ENCODE results near the gene CCDC14.
"Not testable (repeated sequence)": the region's sequence is repeated elsewhere in the genome, so short reads cannot be mapped to it uniquely, and the experiment has no call there.

CCDC14 gene

GRCh38 chr3:123997543-123997942 lies 36.5 kb upstream of the CCDC14 start:
- peaks cover 7% of the 10 kb centered on the region for H3K27me3 ChIP-seq (ENCODE audit: insufficient read depth, poor library complexity, severe bottlenecking)
- TF ChIP-seq SPI1 (IDR thresholded peaks at IDR 0.05; ENCODE audit: borderline replicate concordance, low read depth) = no peak
- TF ChIP-seq REST (IDR thresholded peaks at IDR 0.05; ENCODE audit: insufficient replicate concordance, low read depth) = no peak
- TF ChIP-seq CTCF (IDR thresholded peaks at IDR 0.05; ENCODE audit: insufficient read depth, low read length) = no peak
- no peak for TF ChIP-seq POLR2AphosphoS5 (IDR thresholded peaks at IDR 0.05; ENCODE audit: low read depth)
- no peak for TF ChIP-seq GABPA (IDR thresholded peaks at IDR 0.05; ENCODE audit: low read depth)
- H3K27ac ChIP-seq (replicated peaks) = no peak overlapping the region
- no peak for DNase-seq (ENCODE audit: low read depth in 1 of 2, low spot score in 1 of 2)
- H3K4me3 ChIP-seq (replicated peaks; ENCODE audit: insufficient read depth, low read length) = no peak overlapping the region

- peaks cover 13% of the 10 kb centered on the region for H3K27me3 ChIP-seq (ENCODE audit: insufficient read depth, poor library complexity, severe bottlenecking)
- no peak for DNase-seq (ENCODE audit: low read depth in 1 of 2, low spot score in 1 of 2)
- no peak for TF ChIP-seq CTCF (IDR thresholded peaks at IDR 0.05; ENCODE audit: insufficient read depth, low read length)
- no peak for TF ChIP-seq SPI1 (IDR thresholded peaks at IDR 0.05; ENCODE audit: borderline replicate concordance, low read depth)
- TF ChIP-seq GABPA (IDR thresholded peaks at IDR 0.05; ENCODE audit: low read depth) = no peak
- TF ChIP-seq REST (IDR thresholded peaks at IDR 0.05; ENCODE audit: insufficient replicate concordance, low read depth) = no peak
- no peak for TF ChIP-seq POLR2AphosphoS5 (IDR thresholded peaks at IDR 0.05; ENCODE audit: low read depth)
Observed at GRCh38 chr3:123993818-123994217, 32.8 kb upstream of the CCDC14 start.

GRCh38 chr3:123991730-123992588 lies 30.9 kb upstream of the CCDC14 start, which contains the start of gene ROPN1:
ROPN1 (minus strand) TSS chr3:123992124; CDS start chr3:123980481, 11,643 bp downstream.
- peaks cover 19% of the 10 kb centered on the region for H3K27me3 ChIP-seq (ENCODE audit: insufficient read depth, poor library complexity, severe bottlenecking)
- not testable (repeated sequence) for H3K4me3 ChIP-seq (replicated peaks; ENCODE audit: insufficient read depth, low read length); H3K27ac ChIP-seq (replicated peaks); DNase-seq (ENCODE audit: low read depth in 1 of 2, low spot score in 1 of 2)

More at GRCh38 chr3:123993818-123994217, 32.8 kb upstream of the CCDC14 start:
- no peak overlapping the region for H3K4me3 ChIP-seq (replicated peaks; ENCODE audit: insufficient read depth, low read length)
- H3K27ac ChIP-seq (replicated peaks) = no peak overlapping the region

GRCh38 chr3:123986427-123986826 lies 25.4 kb upstream of the CCDC14 start:
- no peak overlapping the region for H3K27ac ChIP-seq (replicated peaks)
- no peak overlapping the region for H3K4me3 ChIP-seq (replicated peaks; ENCODE audit: insufficient read depth, low read length)
- no peak for DNase-seq (ENCODE audit: low read depth in 1 of 2, low spot score in 1 of 2)
- H3K27me3 ChIP-seq (ENCODE audit: insufficient read depth, poor library complexity, severe bottlenecking) = peaks cover 23% of the 10 kb centered on the region
- TF ChIP-seq SPI1 (IDR thresholded peaks at IDR 0.05; ENCODE audit: borderline replicate concordance, low read depth) = no peak
- TF ChIP-seq GABPA (IDR thresholded peaks at IDR 0.05; ENCODE audit: low read depth) = no peak
- TF ChIP-seq REST (IDR thresholded peaks at IDR 0.05; ENCODE audit: insufficient replicate concordance, low read depth) = no peak
- no peak for TF ChIP-seq CTCF (IDR thresholded peaks at IDR 0.05; ENCODE audit: insufficient read depth, low read length)
- TF ChIP-seq POLR2AphosphoS5 (IDR thresholded peaks at IDR 0.05; ENCODE audit: low read depth) = no peak
